HepG2 (cell line): ENCODE measurements around the gene GATD1. TPM values are rescaled to one million over a fixed set of nuclear protein-coding genes. Genes with fewer than 3 reads are reported as not detected.
A peak's percentile ranks its signal among the peaks of the same experiment; 100 is the strongest.

Experiments used
- ATF7 ChIP-seq, 2 experiments: fragments of 450-650 bp in 1 of 2; sonication (generic) in 1 of 2; formaldehyde crosslinking in 1 of 2; IDR thresholded peaks; 2 replicates each; pipeline versions ENCODE4 v1.4.0 to v1.6.1; 2016 to 2020; ENCODE audit warnings: antibody characterized with exemption in 1 of 2, mild to moderate bottlenecking in 1 of 2, missing genetic modification reagents in 1 of 2
- ELF1 ChIP-seq: sonication (generic); formaldehyde crosslinking; IDR thresholded peaks from 2 replicates; pipeline ENCODE4 v1.4.0; 2020; ENCODE audit warnings: missing genetic modification reagents
- GLI4 ChIP-seq: sonication (generic); formaldehyde crosslinking; IDR thresholded peaks from 2 replicates; pipeline ENCODE4 v1.5.1; 2020; ENCODE audit warnings: missing genetic modification reagents, mild to moderate bottlenecking, moderate library complexity, borderline replicate concordance
- KAT7 ChIP-seq: IDR thresholded peaks from 2 replicates; pipeline ENCODE4 v1.6.1; 2018; ENCODE audit warnings: borderline replicate concordance, missing compliant biosample characterization
- NFE2L1 ChIP-seq: sonication (generic); formaldehyde crosslinking; IDR thresholded peaks from 2 replicates; pipeline ENCODE4 v1.4.0; 2020; ENCODE audit warnings: missing genetic modification reagents, mild to moderate bottlenecking, borderline replicate concordance
- RBFOX2 ChIP-seq: fragments of 200-400 bp; formaldehyde crosslinking; IDR thresholded peaks from 2 replicates; pipeline ENCODE4 v1.6.1; 2017; ENCODE audit warnings: low read depth, mild to moderate bottlenecking, low read length
- SMC3 ChIP-seq: IDR thresholded peaks from 2 replicates; pipeline ENCODE4 v1.6.1; 2011; ENCODE audit warnings: low read length, improper control_type of control experiment
- SOX13 ChIP-seq, 3 experiments: fragments of 450-650 bp in 1 of 3; sonication (generic) in 1 of 3; formaldehyde crosslinking in 1 of 3; IDR thresholded peaks in 2 of 3; conservative IDR thresholded peaks in 1 of 3; 2 replicates each; pipeline versions ENCODE4 v1.5.0 to v1.6.1; 2016 to 2020; ENCODE audit warnings: antibody characterized with exemption in 1 of 3, mild to moderate bottlenecking in 1 of 3, missing compliant biosample characterization in 1 of 3, missing genetic modification reagents in 1 of 3, moderate library complexity in 1 of 3
- SP5 ChIP-seq: IDR thresholded peaks from 2 replicates; pipeline ENCODE4 v1.6.1; 2016; ENCODE audit warnings: low read depth, borderline replicate concordance
- TMF1 ChIP-seq: sonication (generic); formaldehyde crosslinking; IDR thresholded peaks from 2 replicates; pipeline ENCODE4 v1.8.1; 2022; ENCODE audit warnings: low read depth, missing genetic modification reagents
- TRIM24 ChIP-seq: sonication (generic); formaldehyde crosslinking; IDR thresholded peaks from 2 replicates; pipeline ENCODE4 v1.8.0; 2022; ENCODE audit warnings: mild to moderate bottlenecking, missing genetic modification reagents
- ZBTB42 ChIP-seq: sonication (generic); formaldehyde crosslinking; IDR thresholded peaks from 2 replicates; pipeline ENCODE4 v1.5.0; 2020; ENCODE audit warnings: mild to moderate bottlenecking, missing genetic modification reagents
- ZNF17 ChIP-seq: sonication (generic); formaldehyde crosslinking; IDR thresholded peaks from 2 replicates; pipeline ENCODE4 v1.5.0; 2020; ENCODE audit warnings: mild to moderate bottlenecking, missing genetic modification reagents
- ZNF232 ChIP-seq: sonication (generic); formaldehyde crosslinking; IDR thresholded peaks from 2 replicates; pipeline ENCODE4 v1.4.0; 2020; ENCODE audit warnings: missing genetic modification reagents, borderline replicate concordance
- ZNF318 ChIP-seq: sonication (generic); formaldehyde crosslinking; IDR thresholded peaks from 2 replicates; pipeline ENCODE4 v1.4.0; 2020; ENCODE audit warnings: mild to moderate bottlenecking, missing genetic modification reagents
- ZNF343 ChIP-seq: sonication (generic); formaldehyde crosslinking; IDR thresholded peaks from 2 replicates; pipeline ENCODE4 v1.4.0; 2020; ENCODE audit warnings: mild to moderate bottlenecking, missing genetic modification reagents
- ZNF558 ChIP-seq: sonication (generic); formaldehyde crosslinking; IDR thresholded peaks from 2 replicates; pipeline ENCODE4 v1.9.0; 2022; ENCODE audit warnings: mild to moderate bottlenecking, missing genetic modification reagents, borderline replicate concordance
- ZNF563 ChIP-seq: sonication (generic); formaldehyde crosslinking; IDR thresholded peaks from 2 replicates; pipeline ENCODE4 v1.8.0; 2022; ENCODE audit warnings: mild to moderate bottlenecking, moderate library complexity, missing genetic modification reagents
- ZNF737 ChIP-seq: sonication (generic); formaldehyde crosslinking; IDR thresholded peaks from 2 replicates; pipeline ENCODE4 v1.5.0; 2020; ENCODE audit warnings: missing genetic modification reagents, mild to moderate bottlenecking, borderline replicate concordance
- ZNF747 ChIP-seq: sonication (generic); formaldehyde crosslinking; IDR thresholded peaks from 2 replicates; pipeline ENCODE4 v1.8.1; 2023; ENCODE audit warnings: missing genetic modification reagents, mild to moderate bottlenecking, borderline replicate concordance
- ZNF841 ChIP-seq: sonication (generic); formaldehyde crosslinking; IDR thresholded peaks from 2 replicates; pipeline ENCODE4 v1.8.1; 2023; ENCODE audit warnings: missing genetic modification reagents, borderline replicate concordance
- ZNF850 ChIP-seq: sonication (generic); formaldehyde crosslinking; conservative IDR thresholded peaks from 2 replicates; pipeline ENCODE4 v1.9.0; 2021; ENCODE audit warnings: mild to moderate bottlenecking, missing genetic modification reagents
- ZSCAN25 ChIP-seq: sonication (generic); formaldehyde crosslinking; IDR thresholded peaks from 2 replicates; pipeline ENCODE4 v1.8.0; 2022; ENCODE audit warnings: mild to moderate bottlenecking, missing genetic modification reagents
- polyA plus RNA-seq, 8 experiments: library from polyadenylated mRNA; depleted of rRNA in 3 of 8; stranded (reverse) in 7 of 8; unstranded in 1 of 8; fragments of >200 nt; fragmentation: Illumina TruSeq in 4 of 8; extraction: Trizol in 4 of 8; gene quantifications; 2 replicates each; pipeline versions ENCODE4 v1.2.1 to v1.2.3, GENCODE V29; 2011 to 2016; ENCODE audit warnings: low read depth in 4 of 8, missing spikeins in 1 of 8, mixed read lengths in 1 of 8; ENCODE audit not compliant: insufficient read depth in 1 of 8
- total RNA-seq, 5 experiments: library from RNA; depleted of rRNA; stranded (reverse); fragments of >200 nt; fragmentation: Illumina TruSeq; extraction: Trizol; gene quantifications; 2 replicates each; pipeline ENCODE4 v1.2.3, GENCODE V29; 2016; ENCODE audit warnings: low read depth in 1 of 5

GATD1 gene
- total and polyA plus RNA-seq, 2 of the 13 experiments (the other 11 are each of a cell fraction or from before 2014, with no cell fraction given), result 31.3 to 60.5 TPM

GRCh38 chr11:818396-819128 lies 41.3 kb upstream of the GATD1 start, which contains the start of gene PNPLA2 (continued):
- TF ChIP-seq ZNF850 (CRISPR knock-in tag) (no peak), ZNF737 (CRISPR knock-in tag) (no peak), SMC3 (no peak), SOX13 (IDR thresholded peaks at IDR 0.05) (no peak), SOX13 (CRISPR knock-in tag; conservative IDR thresholded peaks at IDR 0.05 in 1 of 2, IDR thresholded peaks at IDR 0.05 in 1 of 2) (no peak), ZNF563 (CRISPR knock-in tag) (no peak), ATF7 (IDR thresholded peaks at IDR 0.05) (peak; percentile 69), ATF7 (CRISPR knock-in tag; IDR thresholded peaks at IDR 0.05) (peak; percentile 94), ZBTB42 (CRISPR knock-in tag) (0 out of 2 replicates have a peak, but pooled peaks have one; percentile 52), ELF1 (peak; percentile 80), NFE2L1 (CRISPR knock-in tag) (no peak), ZNF232 (CRISPR knock-in tag) (no peak), ZNF558 (no peak), KAT7 (CRISPR knock-in tag) (no peak), ZNF17 (CRISPR knock-in tag) (no peak), ZNF747 (no peak), ZNF318 (no peak), ZSCAN25 (CRISPR knock-in tag) (no peak), SP5 (CRISPR knock-in tag) (0 out of 2 replicates have a peak, but pooled peaks have one; percentile 49), TMF1 (CRISPR knock-in tag) (no peak), RBFOX2 (no peak), ZNF841 (CRISPR knock-in tag) (no peak), GLI4 (CRISPR knock-in tag) (no peak), TRIM24 (CRISPR knock-in tag) (peak; percentile 41; the same call in 1 of the 2 replicates), ZNF343 (CRISPR knock-in tag) (no peak)
